Panc1 (cell line): ENCODE results near the gene WNT11. TPM values are rescaled to one million over a fixed set of nuclear protein-coding genes. Genes with fewer than 3 reads are reported as not detected.

ENCODE experiments used
- ATAC-seq: fragments of 200-7000 bp; cut with Tn5 transposase; 2 replicates; pipeline ENCODE4 v1.9.1; 2020; ENCODE audit warnings: mild to moderate bottlenecking, moderate library complexity
- BruUV-seq: library from RNA; stranded (reverse); fragments of 400-500 nt; replicated peaks from 2 replicates; lab custom pipeline; 2021; lab: Mats Ljungman, UMichigan
- CTCF ChIA-PET: fragments of 300-600 bp; sonication (Branson Sonifier 250); formaldehyde crosslinking; loops from one replicate; lab custom pipeline; 2022; ENCODE audit warnings: antibody characterized with exemption; lab: Charles Lee
- POLR2A ChIA-PET: fragments of 300-600 bp; sonication (Branson Sonifier 250); formaldehyde crosslinking; loops from one replicate; lab custom pipeline; 2022; ENCODE audit warnings: antibody characterized with exemption; lab: Charles Lee
- DNase-seq: peaks from one replicate; pipeline ENCODE4 v3.0.0-alpha.2; 2010; ENCODE audit warnings: low read depth, low spot score
- H3K27ac ChIP-seq: 2 replicates; pipeline ENCODE4 v1.5.1; 2011; ENCODE audit warnings: mild to moderate bottlenecking, low read length, inconsistent platforms
- H3K27me3 ChIP-seq: fragments of 200-500 bp; sonication (Bioruptor generic); 2 replicates; pipeline ENCODE4 v1.6.0; 2014; ENCODE audit warnings: low read length, inconsistent platforms; ENCODE audit not compliant: control insufficient read depth, insufficient read depth
- H3K36me3 ChIP-seq: fragments of 200-500 bp; sonication (Bioruptor generic); 2 replicates; pipeline ENCODE4 v1.5.1; 2014; ENCODE audit warnings: inconsistent platforms, mild to moderate bottlenecking, low read length, moderate library complexity; ENCODE audit not compliant: control insufficient read depth, insufficient read depth
- H3K4me1 ChIP-seq: 2 replicates; pipeline ENCODE4 v1.5.1; 2011; ENCODE audit warnings: inconsistent platforms, mild to moderate bottlenecking, low read length, moderate library complexity; ENCODE audit not compliant: control insufficient read depth, insufficient read depth
- H3K4me3 ChIP-seq, 2 experiments: 2 replicates each; pipeline ENCODE4 v1.5.1; 2011 to 2012; ENCODE audit warnings: low read depth in 2 of 2, low read length in 2 of 2, mild to moderate bottlenecking in 2 of 2, inconsistent platforms in 1 of 2, moderate library complexity in 1 of 2
- H3K9me3 ChIP-seq: fragments of 200-500 bp; sonication (Bioruptor generic); 2 replicates; pipeline ENCODE4 v1.5.1; 2014; ENCODE audit warnings: low read depth, mild to moderate bottlenecking, inconsistent platforms, low read length, moderate library complexity; ENCODE audit not compliant: control insufficient read depth, insufficient read depth
- CTCF ChIP-seq: fragments of 450-650 bp; IDR thresholded peaks from 2 replicates; pipeline ENCODE4 v1.5.1; 2017; ENCODE audit warnings: mild to moderate bottlenecking
- POLR2AphosphoS5 ChIP-seq: IDR thresholded peaks from 2 replicates; pipeline ENCODE4 v1.6.1; 2012; ENCODE audit warnings: mild to moderate bottlenecking, low read depth, low read length, moderate library complexity
- REST ChIP-seq, 2 experiments: IDR thresholded peaks; 2 replicates each; pipeline ENCODE4 v1.6.1; 2011 to 2012; ENCODE audit warnings: low read depth in 2 of 2, control low read depth in 1 of 2, low read length in 1 of 2, mild to moderate bottlenecking in 1 of 2, moderate library complexity in 1 of 2; ENCODE audit not compliant: insufficient read depth in 1 of 2
- SIN3A ChIP-seq: IDR thresholded peaks from 2 replicates; pipeline ENCODE4 v1.6.1; 2012; ENCODE audit warnings: low read depth, mild to moderate bottlenecking, low read length, moderate library complexity, borderline replicate concordance; ENCODE audit not compliant: insufficient read depth
- TCF7L2 ChIP-seq: IDR thresholded peaks from 2 replicates; pipeline ENCODE4 v1.6.1; 2011; ENCODE audit warnings: mild to moderate bottlenecking, low read depth, low read length, inconsistent platforms
- in situ Hi-C: cut with HindIII; loops from 2 replicates; pipeline ENCODE4 v1.10.0; 2016; ENCODE audit warnings: low sequenced_read_pairs, low pct_unique_long_range_greater_than_20kb
- intact Hi-C: fragments of 100-400 bp; cut with micrococcal nuclease; formaldehyde crosslinking; loops from one replicate; pipeline ENCODE4 v1.10.0; 2022; ENCODE audit not compliant: unreplicated experiment
- total RNA-seq: library from RNA; stranded (reverse); gene quantifications from one replicate; pipeline ENCODE4 v1.2.1, GENCODE V29; 2021; ENCODE audit not compliant: unreplicated experiment

The WNT11 gene
- total RNA-seq, 1 experiment from 2014 or later, result 1.1 TPM

- intact Hi-C loops (loop anchor here (10.0 kb wide), 1 partner anchor 352 kb away; no protein-coding TSS in a partner anchor), in situ Hi-C loops (no loop called here)
- H3K4me3 ChIP-seq, result no peak overlapping the region
- BruUV-seq, result no TSS peak
- no peaks in the 10 kb centered on the region for H3K27me3 ChIP-seq
- peaks cover 9% of the 10 kb centered on the region; the same call in 1 of the 2 replicates for H3K4me1 ChIP-seq
- H3K36me3 ChIP-seq, result no peaks in the 10 kb centered on the region
- DNase-seq (no peak), ATAC-seq (no peak)
- ChIA-PET CTCF (no interaction called here), POLR2A (no interaction called here)
- TF ChIP-seq POLR2AphosphoS5 (no peak), REST (IDR thresholded peaks at IDR 0.05; ENCODE audit: insufficient read depth in 1 of 2, low read depth in 2 of 2, low read length in 1 of 2) (no peak), SIN3A (no peak), CTCF (no peak), TCF7L2 (no peak)
- H3K9me3 ChIP-seq, result no peaks in the 10 kb centered on the region
- H3K27ac ChIP-seq, result no peak overlapping the region
Measured at GRCh38 chr11:76156971-76157427, 49.3 kb downstream of the WNT11 start.

GRCh38 chr11:76155500-76156227 is 50.6 kb downstream of the WNT11 start:
- POLR2A ChIA-PET, result no interaction called here
- in situ Hi-C loops (no loop called here), intact Hi-C loops (loop anchor here (10.0 kb wide), 1 partner anchor 351 kb away; no protein-coding TSS in a partner anchor)
- H3K36me3 ChIP-seq, result no peaks in the 10 kb centered on the region
- no peak for TF ChIP-seq SIN3A
- no peak for TF ChIP-seq REST (IDR thresholded peaks at IDR 0.05; ENCODE audit: insufficient read depth in 1 of 2, low read depth in 2 of 2, low read length in 1 of 2)
- TF ChIP-seq CTCF, result no peak
- no peak for TF ChIP-seq POLR2AphosphoS5
- TF ChIP-seq TCF7L2, result no peak
- no peak for DNase-seq
- no TSS peak for BruUV-seq
- no peak overlapping the region for H3K4me3 ChIP-seq
- peaks cover 7% of the 10 kb centered on the region for H3K4me1 ChIP-seq
- no peak overlapping the region for H3K27ac ChIP-seq
- CTCF ChIA-PET, result no interaction called here
- no peaks in the 10 kb centered on the region for H3K9me3 ChIP-seq
- H3K27me3 ChIP-seq, result no peaks in the 10 kb centered on the region
- ATAC-seq, result no peak
